Measurements from ENCODE around the gene DENND5A.
"Not testable (repeated sequence)": the region's sequence is repeated elsewhere in the genome, so short reads cannot be mapped to it uniquely, and the experiment has no call there.

The DENND5A gene

GRCh38 chr11:9137293-9138132 is 127.6 kb downstream of the DENND5A start:
- peak; percentile 56 for DNase-seq

- DNase-seq = no peak
These were observed 128.4 kb downstream of the DENND5A start for GRCh38 chr11:9136741-9137140.

GRCh38 chr11:9133956-9134355 is 131.2 kb downstream of the DENND5A start:
- DNase-seq = no peak

- no peak for DNase-seq
These were observed 132.8 kb downstream of the DENND5A start for GRCh38 chr11:9132203-9132878.

- no peak for DNase-seq
These were observed 134.9 kb downstream of the DENND5A start for GRCh38 chr11:9130297-9130696.

GRCh38 chr11:9126636-9127035 is 138.5 kb downstream of the DENND5A start:
- no peak for DNase-seq

- DNase-seq = no peak
These were observed 139.8 kb downstream of the DENND5A start for GRCh38 chr11:9125185-9125886.

GRCh38 chr11:9123595-9124304 is 141.4 kb downstream of the DENND5A start:
- DNase-seq = no peak

GRCh38 chr11:9121469-9121796 is 143.7 kb downstream of the DENND5A start:
- DNase-seq = no peak

GRCh38 chr11:9120664-9121468 is 144.3 kb downstream of the DENND5A start:
- no peak for DNase-seq

- DNase-seq = peak; percentile 18
These were observed 146.9 kb downstream of the DENND5A start for GRCh38 chr11:9118277-9118676.

- DNase-seq = no peak
These were observed 153.1 kb downstream of the DENND5A start for GRCh38 chr11:9112075-9112474.

- no peak for DNase-seq
These were observed 155.1 kb downstream of the DENND5A start for GRCh38 chr11:9109858-9110731.

- no peak for DNase-seq
These were observed 160.6 kb downstream of the DENND5A start for GRCh38 chr11:9104580-9104979.

- DNase-seq = no peak
These were observed 161.4 kb downstream of the DENND5A start for GRCh38 chr11:9103542-9104276.

GRCh38 chr11:9099617-9100016 is 165.5 kb downstream of the DENND5A start:
- DNase-seq = no peak

GRCh38 chr11:9098455-9098854 is 166.7 kb downstream of the DENND5A start:
- not testable (repeated sequence) for DNase-seq

GRCh38 chr11:9097186-9097943 is 167.8 kb downstream of the DENND5A start:
- not testable (repeated sequence) for DNase-seq

- DNase-seq = no peak
These were observed 168.7 kb downstream of the DENND5A start for GRCh38 chr11:9096427-9096826.

Measured in fibroblast of skin of back (primary cell).